Raji (cell line): ENCODE measurements around the gene TMC2.

ENCODE experiments used
- POLR2A ChIP-seq: IDR thresholded peaks from 2 replicates; pipeline ENCODE4 v1.6.1; 2011; ENCODE audit warnings: low read depth, low read length, control low read depth; ENCODE audit not compliant: insufficient read depth

TMC2 gene

GRCh38 chr20:2558581-2559278 is 22.4 kb downstream of the TMC2 start:
- TF ChIP-seq POLR2A = no peak

GRCh38 chr20:2559279-2559626 is 22.9 kb downstream of the TMC2 start:
- no peak for TF ChIP-seq POLR2A

GRCh38 chr20:2559651-2560050 is 23.3 kb downstream of the TMC2 start:
- TF ChIP-seq POLR2A = no peak

- no peak for TF ChIP-seq POLR2A
These were observed 26.7 kb downstream of the TMC2 start for GRCh38 chr20:2563116-2563515.

GRCh38 chr20:2564406-2564805 is 28.0 kb downstream of the TMC2 start:
- no peak for TF ChIP-seq POLR2A

- TF ChIP-seq POLR2A = no peak
These were observed 39.3 kb downstream of the TMC2 start for GRCh38 chr20:2575682-2576081.

- no peak for TF ChIP-seq POLR2A
These were observed 39.9 kb downstream of the TMC2 start for GRCh38 chr20:2576317-2576727.

- no peak for TF ChIP-seq POLR2A
These were observed 42.3 kb downstream of the TMC2 start for GRCh38 chr20:2578475-2579192.

- TF ChIP-seq POLR2A = no peak
These were observed 49.4 kb downstream of the TMC2 start for GRCh38 chr20:2585811-2586210.

GRCh38 chr20:2593756-2594155 is 57.4 kb downstream of the TMC2 start:
- TF ChIP-seq POLR2A = no peak

- TF ChIP-seq POLR2A = no peak
These were observed 58.7 kb downstream of the TMC2 start for GRCh38 chr20:2595076-2595475.

- no peak for TF ChIP-seq POLR2A
These were observed 60.4 kb downstream of the TMC2 start for GRCh38 chr20:2596673-2597279.

- no peak for TF ChIP-seq POLR2A
These were observed 63.1 kb downstream of the TMC2 start for GRCh38 chr20:2599288-2600006.

GRCh38 chr20:2602046-2602735 is 65.8 kb downstream of the TMC2 start:
- no peak for TF ChIP-seq POLR2A

- TF ChIP-seq POLR2A = no peak
These were observed 66.4 kb downstream of the TMC2 start for GRCh38 chr20:2602746-2603145.

- no peak for TF ChIP-seq POLR2A
These were observed 67.6 kb downstream of the TMC2 start for GRCh38 chr20:2603816-2604505.
